Measurements from ENCODE around the gene POLRMT. TPM values are rescaled to one million over a fixed set of nuclear protein-coding genes. Genes with fewer than 3 reads are reported as not detected.

Gene POLRMT
- total RNA-seq, 1 experiment from 2014 or later: 100 TPM

- no peak for TF ChIP-seq CTCF (conservative IDR thresholded peaks at IDR 0.05; ENCODE audit: low read depth, low read length)
- no peak for TF ChIP-seq EZH2 (IDR thresholded peaks at IDR 0.05; ENCODE audit: borderline replicate concordance, low read depth, low read length, poor library complexity, severe bottlenecking)
- H3K27me3 ChIP-seq (replicated peaks; ENCODE audit: insufficient read depth, low read depth, low read length, poor library complexity): no peaks in the 10 kb centered on the region
- ChIA-PET POLR2A (ENCODE audit: low non-redundant PET) (interaction anchor here (0.9 kb wide), 1 partner anchor 15 kb away, joined by 4 read pairs; no protein-coding TSS in a partner anchor), CTCF (no interaction called here)
- no peak overlapping the region for H3K27ac ChIP-seq (ENCODE audit: low read depth, low read length, poor library complexity, severe bottlenecking)
- BruUV-seq (replicated peaks): no TSS peak
- no peak overlapping the region for H3K4me3 ChIP-seq (ENCODE audit: low read depth, low read length, poor library complexity, severe bottlenecking)
- intact Hi-C loops (cut with micrococcal nuclease; ENCODE audit: unreplicated experiment): no loop called here
- H3K36me3 ChIP-seq (ENCODE audit: insufficient read depth, low read length, poor library complexity, severe bottlenecking): peaks cover 27% of the 10 kb centered on the region
- peaks cover 7% of the 10 kb centered on the region for H3K4me1 ChIP-seq (ENCODE audit: insufficient read depth, low read length, poor library complexity, severe bottlenecking)
- no peaks in the 10 kb centered on the region for H3K9me3 ChIP-seq (ENCODE audit: low read depth, low read length, poor library complexity, severe bottlenecking)
- no peak for DNase-seq (ENCODE audit: low spot score)
Observed at GRCh38 chr19:656751-657559, 23.6 kb upstream of the POLRMT start.

DNA sequence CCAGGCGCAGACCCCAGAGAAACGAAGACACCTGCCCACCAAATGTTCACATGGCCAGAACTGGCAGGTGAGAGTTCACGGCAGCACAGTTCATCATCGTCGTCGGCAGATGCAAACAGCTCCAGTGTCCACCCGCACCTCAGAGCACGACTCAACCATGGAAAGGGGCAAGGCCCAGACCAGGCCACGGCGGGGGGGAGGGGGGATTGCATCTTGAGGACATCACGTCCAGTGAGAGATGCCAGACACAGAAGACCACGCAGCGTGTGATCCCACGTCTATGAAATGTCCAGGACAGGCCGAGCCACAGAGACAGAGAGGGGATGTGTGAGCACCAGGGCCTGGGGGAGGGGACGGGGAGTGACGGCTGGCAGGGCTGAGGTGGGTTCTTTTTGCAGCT lies 22.4 kb upstream of the POLRMT start:
- no peak for TF ChIP-seq CTCF (conservative IDR thresholded peaks at IDR 0.05; ENCODE audit: low read depth, low read length)
- no peak for TF ChIP-seq EZH2 (IDR thresholded peaks at IDR 0.05; ENCODE audit: borderline replicate concordance, low read depth, low read length, poor library complexity, severe bottlenecking)
- ChIA-PET CTCF (interaction anchor here (0.5 kb wide), 1 partner anchor 208 kb away, joined by 3 read pairs; no protein-coding TSS in a partner anchor), POLR2A (ENCODE audit: low non-redundant PET) (no interaction called here)
- Histone ChIP-seq H3K4me1 (ENCODE audit: insufficient read depth, low read length, poor library complexity, severe bottlenecking) (peaks cover under 1% of the 10 kb centered on the region), H3K27ac (ENCODE audit: low read depth, low read length, poor library complexity, severe bottlenecking) (no peak overlapping the region), H3K9me3 (ENCODE audit: low read depth, low read length, poor library complexity, severe bottlenecking) (no peaks in the 10 kb centered on the region), H3K27me3 (replicated peaks; ENCODE audit: insufficient read depth, low read depth, low read length, poor library complexity) (no peaks in the 10 kb centered on the region), H3K4me3 (ENCODE audit: low read depth, low read length, poor library complexity, severe bottlenecking) (no peak overlapping the region), H3K36me3 (ENCODE audit: insufficient read depth, low read length, poor library complexity, severe bottlenecking) (peaks cover 39% of the 10 kb centered on the region)
- BruUV-seq (replicated peaks): no TSS peak
- intact Hi-C loops (cut with micrococcal nuclease; ENCODE audit: unreplicated experiment): no loop called here
- DNase-seq (ENCODE audit: low spot score): no peak

DNA sequence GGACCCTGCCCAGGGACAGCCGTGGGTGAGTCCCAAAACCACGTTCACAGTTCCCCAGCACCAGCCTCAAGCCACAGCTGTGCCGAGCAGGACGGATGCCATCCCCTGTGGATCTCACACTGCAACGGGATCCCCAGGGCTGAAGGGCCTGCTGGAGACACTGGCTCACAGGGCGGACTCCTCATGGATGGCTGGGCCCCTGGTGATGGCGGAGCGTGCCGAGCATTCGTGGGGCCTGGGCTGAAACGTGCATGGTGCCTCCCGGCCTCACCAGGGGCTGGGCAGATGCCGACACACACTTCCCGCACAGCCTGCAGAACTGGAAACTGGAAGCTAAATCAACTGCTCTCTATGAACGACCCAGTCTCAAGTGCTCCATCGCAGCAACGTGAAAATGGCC lies 20.1 kb upstream of the POLRMT start:
- POLR2A ChIA-PET (ENCODE audit: low non-redundant PET): no interaction called here
- BruUV-seq (replicated peaks): no TSS peak
- TF ChIP-seq EZH2 (IDR thresholded peaks at IDR 0.05; ENCODE audit: borderline replicate concordance, low read depth, low read length, poor library complexity, severe bottlenecking): no peak
- no peak for TF ChIP-seq CTCF (conservative IDR thresholded peaks at IDR 0.05; ENCODE audit: low read depth, low read length)

More for the DNA sequence above, 20.1 kb upstream of the POLRMT start:
- no peak for DNase-seq (ENCODE audit: low spot score)
- no peaks in the 10 kb centered on the region for H3K27me3 ChIP-seq (replicated peaks; ENCODE audit: insufficient read depth, low read depth, low read length, poor library complexity)
- H3K4me3 ChIP-seq (ENCODE audit: low read depth, low read length, poor library complexity, severe bottlenecking): no peak overlapping the region
- no peaks in the 10 kb centered on the region for H3K9me3 ChIP-seq (ENCODE audit: low read depth, low read length, poor library complexity, severe bottlenecking)
- CTCF ChIA-PET: no interaction called here
- intact Hi-C loops (cut with micrococcal nuclease; ENCODE audit: unreplicated experiment): no loop called here
- H3K36me3 ChIP-seq (ENCODE audit: insufficient read depth, low read length, poor library complexity, severe bottlenecking): peaks cover 55% of the 10 kb centered on the region
- no peak overlapping the region for H3K27ac ChIP-seq (ENCODE audit: low read depth, low read length, poor library complexity, severe bottlenecking)
- no peaks in the 10 kb centered on the region for H3K4me1 ChIP-seq (ENCODE audit: insufficient read depth, low read length, poor library complexity, severe bottlenecking)
